Measurements from ENCODE around the gene PRSS3.
"Not testable (repeated sequence)": the region's sequence is repeated elsewhere in the genome, so short reads cannot be mapped to it uniquely, and the experiment has no call there.

PRSS3 gene

GRCh38 chr9:33763709-33764108 lies 31.7 kb upstream of the PRSS3 start:
- not testable (repeated sequence) for H3K36me3 ChIP-seq (ENCODE audit: control insufficient read depth, insufficient read depth, low read length); H3K4me3 ChIP-seq (ENCODE audit: insufficient read depth, low read depth, low read length, poor library complexity, severe bottlenecking); H3K27me3 ChIP-seq (replicated peaks; ENCODE audit: control insufficient read depth, insufficient read depth, low read length, poor library complexity, severe bottlenecking); H3K27ac ChIP-seq (ENCODE audit: insufficient read depth, low read length, poor library complexity, severe bottlenecking); H3K9me3 ChIP-seq (ENCODE audit: control insufficient read depth, low read length); DNase-seq; H3K4me1 ChIP-seq (ENCODE audit: control insufficient read depth, insufficient read depth, low read length, poor library complexity, severe bottlenecking)

DNA sequence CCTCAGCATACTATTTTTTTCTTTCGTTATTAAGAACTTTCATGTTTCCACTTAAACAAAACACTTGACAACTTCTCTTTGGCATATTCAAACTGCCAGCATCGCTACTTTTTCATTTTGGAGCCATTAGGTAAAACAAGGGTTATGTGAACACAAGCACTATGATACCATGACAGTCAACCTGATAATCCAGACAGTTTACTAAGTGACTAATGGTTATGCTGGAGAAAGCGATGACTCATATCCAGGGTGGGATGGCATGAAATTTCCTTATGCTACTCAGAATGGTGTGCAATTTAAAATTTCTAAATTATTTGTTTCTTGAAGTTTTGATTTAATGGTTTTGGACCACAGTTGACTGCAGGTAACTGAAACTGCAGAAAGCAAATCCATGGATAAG lies 29.9 kb upstream of the PRSS3 start:
- no peaks in the 10 kb centered on the region for H3K36me3 ChIP-seq (ENCODE audit: control insufficient read depth, insufficient read depth, low read length)
- H3K4me3 ChIP-seq (ENCODE audit: insufficient read depth, low read depth, low read length, poor library complexity, severe bottlenecking) = no peak overlapping the region
- no peaks in the 10 kb centered on the region for H3K4me1 ChIP-seq (ENCODE audit: control insufficient read depth, insufficient read depth, low read length, poor library complexity, severe bottlenecking)
- no peaks in the 10 kb centered on the region for H3K9me3 ChIP-seq (ENCODE audit: control insufficient read depth, low read length)
- no peak overlapping the region for H3K27ac ChIP-seq (ENCODE audit: insufficient read depth, low read length, poor library complexity, severe bottlenecking)
- H3K27me3 ChIP-seq (replicated peaks; ENCODE audit: control insufficient read depth, insufficient read depth, low read length, poor library complexity, severe bottlenecking) = no peaks in the 10 kb centered on the region
- no peak for DNase-seq

DNA sequence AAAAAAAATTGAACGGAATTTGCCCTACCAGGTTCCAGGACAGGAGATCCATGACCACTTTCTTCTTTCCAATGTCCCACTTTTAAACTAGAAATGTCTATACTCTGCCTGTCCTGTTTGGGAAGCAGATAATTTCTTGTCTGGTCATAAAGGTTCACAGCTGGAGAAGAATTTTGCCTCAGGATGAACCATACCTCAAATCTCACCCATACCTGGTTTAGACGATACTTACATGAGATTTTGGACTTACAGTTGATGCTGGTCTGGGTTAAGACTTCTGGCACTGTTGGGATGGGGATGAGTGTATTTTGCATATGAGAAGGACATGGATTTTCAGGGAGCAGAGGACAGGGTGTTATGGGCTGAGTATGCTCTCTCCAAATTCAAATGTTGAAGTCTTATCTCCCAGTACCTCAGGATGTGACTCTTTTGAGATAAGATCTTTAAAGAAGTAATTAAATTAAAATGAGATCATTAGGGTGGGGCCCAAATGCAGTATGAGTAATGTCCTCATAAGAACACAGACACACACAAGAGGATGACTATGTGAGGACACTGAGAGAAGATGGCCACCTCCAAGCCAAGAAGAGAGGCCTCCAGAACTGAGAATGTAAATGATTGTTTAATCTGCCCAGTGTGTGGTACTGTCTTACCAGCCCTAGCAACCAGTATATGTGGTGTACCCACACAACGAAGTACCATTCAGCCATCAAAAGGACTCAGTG lies 25.0 kb upstream of the PRSS3 start:
- not testable (repeated sequence) for H3K27ac ChIP-seq (ENCODE audit: insufficient read depth, low read length, poor library complexity, severe bottlenecking); DNase-seq; H3K4me1 ChIP-seq (ENCODE audit: control insufficient read depth, insufficient read depth, low read length, poor library complexity, severe bottlenecking); H3K36me3 ChIP-seq (ENCODE audit: control insufficient read depth, insufficient read depth, low read length); H3K4me3 ChIP-seq (ENCODE audit: insufficient read depth, low read depth, low read length, poor library complexity, severe bottlenecking); H3K9me3 ChIP-seq (ENCODE audit: control insufficient read depth, low read length); H3K27me3 ChIP-seq (replicated peaks; ENCODE audit: control insufficient read depth, insufficient read depth, low read length, poor library complexity, severe bottlenecking)

GRCh38 chr9:33773135-33773534 lies 22.2 kb upstream of the PRSS3 start:
- H3K27ac ChIP-seq (ENCODE audit: insufficient read depth, low read length, poor library complexity, severe bottlenecking); H3K27me3 ChIP-seq (replicated peaks; ENCODE audit: control insufficient read depth, insufficient read depth, low read length, poor library complexity, severe bottlenecking); H3K9me3 ChIP-seq (ENCODE audit: control insufficient read depth, low read length); DNase-seq; H3K36me3 ChIP-seq (ENCODE audit: control insufficient read depth, insufficient read depth, low read length); H3K4me1 ChIP-seq (ENCODE audit: control insufficient read depth, insufficient read depth, low read length, poor library complexity, severe bottlenecking); H3K4me3 ChIP-seq (ENCODE audit: insufficient read depth, low read depth, low read length, poor library complexity, severe bottlenecking): not testable (repeated sequence)

DNA sequence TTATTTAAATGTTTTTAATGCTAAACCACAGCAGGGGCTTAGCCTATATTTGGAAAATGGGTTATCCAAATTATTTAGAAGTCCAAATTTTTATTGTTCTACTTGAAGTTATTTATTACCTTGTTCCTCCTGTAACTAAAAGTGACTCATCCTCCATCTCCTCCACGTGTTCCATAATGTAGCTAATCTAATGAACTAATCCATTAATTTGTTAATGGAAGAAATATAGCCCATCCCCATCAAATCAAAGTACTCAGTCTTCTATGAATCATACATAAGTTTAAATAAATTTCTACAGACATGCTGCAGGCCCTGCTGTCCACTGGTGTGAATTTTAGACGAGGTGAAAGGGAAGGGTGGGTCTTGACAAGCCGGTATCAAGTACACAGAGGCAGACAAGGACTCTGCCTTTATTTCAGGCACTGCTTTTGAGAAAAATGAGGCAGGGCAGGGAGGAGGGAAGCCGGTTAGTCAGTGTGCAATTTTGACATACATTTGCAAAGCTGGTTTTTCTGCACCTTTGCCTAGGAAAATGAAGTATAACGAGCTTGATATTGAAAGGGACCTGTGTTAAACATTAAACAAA lies 21.2 kb upstream of the PRSS3 start:
- not testable (repeated sequence) for H3K4me1 ChIP-seq (ENCODE audit: control insufficient read depth, insufficient read depth, low read length, poor library complexity, severe bottlenecking); H3K9me3 ChIP-seq (ENCODE audit: control insufficient read depth, low read length); H3K36me3 ChIP-seq (ENCODE audit: control insufficient read depth, insufficient read depth, low read length); DNase-seq; H3K27me3 ChIP-seq (replicated peaks; ENCODE audit: control insufficient read depth, insufficient read depth, low read length, poor library complexity, severe bottlenecking); H3K27ac ChIP-seq (ENCODE audit: insufficient read depth, low read length, poor library complexity, severe bottlenecking); H3K4me3 ChIP-seq (ENCODE audit: insufficient read depth, low read depth, low read length, poor library complexity, severe bottlenecking)

GRCh38 chr9:33776578-33776977 lies 18.8 kb upstream of the PRSS3 start:
- Histone ChIP-seq H3K27me3 (replicated peaks; ENCODE audit: control insufficient read depth, insufficient read depth, low read length, poor library complexity, severe bottlenecking) (no peaks in the 10 kb centered on the region), H3K36me3 (ENCODE audit: control insufficient read depth, insufficient read depth, low read length) (no peaks in the 10 kb centered on the region), H3K4me3 (ENCODE audit: insufficient read depth, low read depth, low read length, poor library complexity, severe bottlenecking) (no peak overlapping the region), H3K27ac (ENCODE audit: insufficient read depth, low read length, poor library complexity, severe bottlenecking) (no peak overlapping the region), H3K4me1 (ENCODE audit: control insufficient read depth, insufficient read depth, low read length, poor library complexity, severe bottlenecking) (no peaks in the 10 kb centered on the region), H3K9me3 (ENCODE audit: control insufficient read depth, low read length) (no peaks in the 10 kb centered on the region)
- DNase-seq = no peak

DNA sequence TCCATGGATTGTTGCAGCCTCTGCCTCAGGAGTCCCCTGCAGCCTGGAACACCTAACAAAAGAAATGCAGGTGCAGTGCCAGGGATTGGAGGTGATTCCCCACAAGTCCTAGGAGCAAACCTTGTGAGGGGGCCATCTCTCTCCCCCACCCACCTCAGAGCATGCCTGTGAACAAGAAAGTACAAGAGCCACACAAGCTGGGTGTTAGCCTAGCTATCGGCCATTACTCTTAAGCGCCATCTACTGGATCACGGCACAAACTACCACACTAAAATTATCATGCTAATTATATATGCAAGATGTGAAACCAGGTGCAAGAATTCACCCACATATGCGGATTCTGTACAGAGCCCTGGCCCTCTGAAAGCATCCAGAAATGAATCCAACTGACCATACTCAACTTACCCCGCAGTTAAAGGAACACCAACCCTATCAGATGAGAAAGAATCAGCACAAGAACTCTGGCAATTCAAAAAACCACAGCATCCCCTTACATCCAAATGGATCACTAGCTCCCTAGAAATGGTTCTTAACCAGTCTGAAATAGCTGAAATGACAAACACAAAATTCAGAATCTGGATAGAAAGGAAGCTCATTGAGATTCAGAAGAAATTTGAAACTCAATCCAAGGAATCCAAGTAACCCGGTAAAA lies 16.5 kb upstream of the PRSS3 start:
- no peaks in the 10 kb centered on the region for H3K36me3 ChIP-seq (ENCODE audit: control insufficient read depth, insufficient read depth, low read length)
- no peaks in the 10 kb centered on the region for H3K9me3 ChIP-seq (ENCODE audit: control insufficient read depth, low read length)
- peak; percentile 2 to 30 (median 12) for DNase-seq
- no peaks in the 10 kb centered on the region for H3K27me3 ChIP-seq (replicated peaks; ENCODE audit: control insufficient read depth, insufficient read depth, low read length, poor library complexity, severe bottlenecking)
- H3K27ac ChIP-seq (ENCODE audit: insufficient read depth, low read length, poor library complexity, severe bottlenecking) = no peak overlapping the region
- no peak overlapping the region for H3K4me3 ChIP-seq (ENCODE audit: insufficient read depth, low read depth, low read length, poor library complexity, severe bottlenecking)
- H3K4me1 ChIP-seq (ENCODE audit: control insufficient read depth, insufficient read depth, low read length, poor library complexity, severe bottlenecking) = no peaks in the 10 kb centered on the region

- H3K4me1 ChIP-seq (ENCODE audit: control insufficient read depth, insufficient read depth, low read length, poor library complexity, severe bottlenecking) = no peaks in the 10 kb centered on the region
- H3K27me3 ChIP-seq (replicated peaks; ENCODE audit: control insufficient read depth, insufficient read depth, low read length, poor library complexity, severe bottlenecking) = no peaks in the 10 kb centered on the region
- no peak overlapping the region for H3K27ac ChIP-seq (ENCODE audit: insufficient read depth, low read length, poor library complexity, severe bottlenecking)
- H3K9me3 ChIP-seq (ENCODE audit: control insufficient read depth, low read length) = no peaks in the 10 kb centered on the region
- H3K36me3 ChIP-seq (ENCODE audit: control insufficient read depth, insufficient read depth, low read length) = no peaks in the 10 kb centered on the region
- no peak for DNase-seq
- no peak overlapping the region for H3K4me3 ChIP-seq (ENCODE audit: insufficient read depth, low read depth, low read length, poor library complexity, severe bottlenecking)
These were observed 15.1 kb upstream of the PRSS3 start for GRCh38 chr9:33780276-33780675.

DNA sequence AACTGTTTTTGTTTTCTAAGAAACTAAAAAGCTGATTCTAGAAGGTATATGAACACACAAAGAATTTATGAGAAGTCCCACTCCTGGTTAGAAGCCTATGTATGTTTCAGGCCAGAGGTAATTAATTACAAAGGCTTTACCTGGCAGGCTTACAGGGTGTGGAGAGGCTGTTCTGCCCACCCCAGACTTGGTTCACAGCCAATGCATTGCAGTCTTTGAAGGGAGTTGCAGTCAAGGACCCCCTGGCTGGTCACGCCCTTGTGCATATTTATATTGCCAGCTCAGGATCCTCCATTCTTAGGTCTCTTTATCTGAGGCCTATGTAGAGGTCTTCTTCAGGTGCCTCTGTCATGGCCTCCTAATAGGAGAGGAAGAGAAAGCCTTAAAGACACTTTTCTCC lies 13.6 kb upstream of the PRSS3 start:
- H3K36me3 ChIP-seq (ENCODE audit: control insufficient read depth, insufficient read depth, low read length) = no peaks in the 10 kb centered on the region
- no peak overlapping the region for H3K27ac ChIP-seq (ENCODE audit: insufficient read depth, low read length, poor library complexity, severe bottlenecking)
- no peak overlapping the region for H3K4me3 ChIP-seq (ENCODE audit: insufficient read depth, low read depth, low read length, poor library complexity, severe bottlenecking)

GRCh38 chr9:33782395-33783152 lies 12.8 kb upstream of the PRSS3 start:
- no peak for DNase-seq
- Histone ChIP-seq H3K27me3 (replicated peaks; ENCODE audit: control insufficient read depth, insufficient read depth, low read length, poor library complexity, severe bottlenecking) (no peaks in the 10 kb centered on the region), H3K4me1 (ENCODE audit: control insufficient read depth, insufficient read depth, low read length, poor library complexity, severe bottlenecking) (no peaks in the 10 kb centered on the region), H3K4me3 (ENCODE audit: insufficient read depth, low read depth, low read length, poor library complexity, severe bottlenecking) (no peak overlapping the region), H3K36me3 (ENCODE audit: control insufficient read depth, insufficient read depth, low read length) (no peaks in the 10 kb centered on the region), H3K9me3 (ENCODE audit: control insufficient read depth, low read length) (no peaks in the 10 kb centered on the region), H3K27ac (ENCODE audit: insufficient read depth, low read length, poor library complexity, severe bottlenecking) (no peak overlapping the region)

More for the DNA sequence above, 13.6 kb upstream of the PRSS3 start:
- Histone ChIP-seq H3K9me3 (ENCODE audit: control insufficient read depth, low read length) (no peaks in the 10 kb centered on the region), H3K4me1 (ENCODE audit: control insufficient read depth, insufficient read depth, low read length, poor library complexity, severe bottlenecking) (no peaks in the 10 kb centered on the region), H3K27me3 (replicated peaks; ENCODE audit: control insufficient read depth, insufficient read depth, low read length, poor library complexity, severe bottlenecking) (no peaks in the 10 kb centered on the region)
- no peak for DNase-seq
